Measurements from ENCODE around the gene PRPF40B.

- TF ChIP-seq POLR2A (IDR thresholded peaks at IDR 0.05; ENCODE audit: low read length) (no peak), GATA1 (IDR thresholded peaks at IDR 0.05; ENCODE audit: low read depth, low read length) (no peak)
These were observed 40.8 kb downstream of the PRPF40B start for GRCh38 chr12:49664167-49664566.
